M059J (cell line): Measurements from ENCODE around the gene GLTP. TPM values are rescaled to one million over a fixed set of nuclear protein-coding genes. Genes with fewer than 3 reads are reported as not detected.

Source experiments
- total RNA-seq: library from RNA; depleted of rRNA; stranded (reverse); fragments of >200 nt; shearing (Covaris generic); gene quantifications from 2 replicates; pipeline ENCODE4 v1.2.3, GENCODE V29; 2014; rRNA removed

The GLTP gene
- total RNA-seq, 1 experiment from 2014 or later = 53.9 TPM

Other genes with a start within 250 kb of the GLTP start
- gene FAM222A, start 166.7 kb downstream of the GLTP start, total RNA-seq = 0.89 and 2.1 TPM in 2 replicates
- gene TRPV4, start 47.1 kb downstream of the GLTP start, total RNA-seq = 0.44 and 0.81 TPM in 2 replicates
- 12.7 and 13.8 TPM in 2 replicates for gene TCHP, start 19.7 kb upstream of the GLTP start, total RNA-seq
- gene GIT2, start 115.8 kb upstream of the GLTP start, total RNA-seq = 25.5 and 33.7 TPM in 2 replicates
- 156 and 291 TPM in 2 replicates for gene ANKRD13A, start 118.9 kb upstream of the GLTP start, total RNA-seq
- 5.4 and 12.5 TPM in 2 replicates for gene C12orf76, start 168.0 kb upstream of the GLTP start, total RNA-seq
- gene IFT81, start 243.8 kb upstream of the GLTP start, total RNA-seq = 15.9 and 17.2 TPM in 2 replicates